K562 (cell line): Measurements from ENCODE around the gene FEN1. TPM values are rescaled to one million over a fixed set of nuclear protein-coding genes. Genes with fewer than 3 reads are reported as not detected.

Experiments
- ASH1L ChIP-seq: fragments of 450-650 bp; IDR thresholded peaks from 2 replicates; pipeline ENCODE4 v1.6.1; 2018; ENCODE audit warnings: borderline replicate concordance, mild to moderate bottlenecking, low read depth; ENCODE audit not compliant: partially characterized antibody
- ATF6 ChIP-seq: sonication (generic); formaldehyde crosslinking; IDR thresholded peaks from 2 replicates; pipeline ENCODE4 v1.4.0; 2020; ENCODE audit warnings: mild to moderate bottlenecking, missing genetic modification reagents
- CEBPB ChIP-seq: fragments of 450-650 bp; IDR thresholded peaks from 2 replicates; pipeline ENCODE4 v1.6.1; 2016; ENCODE audit warnings: missing genetic modification characterization, missing compliant biosample characterization
- GMEB1 ChIP-seq: fragments of 250-450 bp; sonication (Bioruptor Pico); IDR thresholded peaks from 2 replicates; pipeline ENCODE4 v1.4.0; 2020; ENCODE audit warnings: mild to moderate bottlenecking
- KDM5B ChIP-seq: fragments of 200-600 bp; sonication (generic); IDR thresholded peaks from 2 replicates; pipeline ENCODE4 v1.6.1; 2012; ENCODE audit warnings: low read depth, mild to moderate bottlenecking, moderate library complexity, low read length, control low read depth, inconsistent platforms; ENCODE audit not compliant: insufficient replicate concordance
- KLF10 ChIP-seq: fragments of 250-450 bp; sonication (Bioruptor Pico); IDR thresholded peaks from 2 replicates; pipeline ENCODE4 v1.6.1; 2021; ENCODE audit warnings: matching md5 sums
- NCOR1 ChIP-seq: fragments of 450-650 bp; IDR thresholded peaks from 2 replicates; pipeline ENCODE4 v1.6.1; 2016; ENCODE audit warnings: mild to moderate bottlenecking, moderate library complexity
- NUFIP1 ChIP-seq: fragments of 450-650 bp; IDR thresholded peaks from 2 replicates; pipeline ENCODE4 v1.6.1; 2018; ENCODE audit not compliant: partially characterized antibody
- POU5F1 ChIP-seq: fragments of 150-350 bp; IDR thresholded peaks from 2 replicates; pipeline ENCODE4 v1.6.1; 2014; ENCODE audit warnings: borderline replicate concordance, low read length, low read depth, mild to moderate bottlenecking; ENCODE audit not compliant: partially characterized antibody
- SIRT6 ChIP-seq: IDR thresholded peaks from one replicate; pipeline ENCODE4 v1.6.1; 2012; ENCODE audit warnings: low read depth, mild to moderate bottlenecking, control low read depth, inconsistent platforms, low read length, moderate library complexity
- TCF3 ChIP-seq: sonication (generic); formaldehyde crosslinking; IDR thresholded peaks from 2 replicates; pipeline ENCODE4 v1.4.0; 2020; ENCODE audit warnings: mild to moderate bottlenecking, missing genetic modification reagents
- TRIM24 ChIP-seq, 2 experiments: fragments of 450-650 bp; IDR thresholded peaks; 2 replicates each; pipeline ENCODE4 v1.6.1; 2016
- ZC3H8 ChIP-seq: fragments of 450-650 bp; IDR thresholded peaks from 2 replicates; pipeline ENCODE4 v1.6.1; 2017
- ZNF134 ChIP-seq: fragments of 250-450 bp; sonication (Bioruptor Pico); conservative IDR thresholded peaks from 2 replicates; pipeline ENCODE4 v1.4.0; 2020
- ZNF175 ChIP-seq: fragments of 200-800 bp; sonication (Bioruptor generic); IDR thresholded peaks from 2 replicates; pipeline ENCODE4 v1.6.1; 2016; ENCODE audit warnings: low read depth, mild to moderate bottlenecking, missing genetic modification characterization, missing compliant biosample characterization
- polyA plus RNA-seq, 8 experiments: library from polyadenylated mRNA; depleted of rRNA in 4 of 8; stranded (reverse) in 5 of 8; unstranded in 3 of 8; fragments of >200 nt; fragmentation: Nextera tagmentation in 2 of 8; fragmentation: Illumina TruSeq in 1 of 8; extraction: Ambion mirVana in 2 of 8; extraction: Trizol in 1 of 8; gene quantifications; 2 replicates each; pipeline versions ENCODE4 v1.2.1 to v1.2.3, GENCODE V29; 2011 to 2014; ENCODE audit warnings: inconsistent platforms in 1 of 8, missing spikeins in 1 of 8
- total RNA-seq, 7 experiments: library from RNA; depleted of rRNA in 6 of 7; stranded (reverse); fragments of >200 nt in 6 of 7; fragmentation: Illumina TruSeq in 2 of 7; extraction: Trizol in 2 of 7; gene quantifications; 2 replicates each; pipeline versions ENCODE4 v1.2.1 to v1.2.3, GENCODE V29; 2011 to 2021; ENCODE audit warnings: low replicate concordance in 1 of 7
- TF ChIP-seq, protein P1 (sequence below): fragments of 200-800 bp; sonication (Bioruptor generic); IDR thresholded peaks from 2 replicates; pipeline ENCODE4 v1.6.1; 2017; ENCODE audit warnings: missing genetic modification characterization, missing compliant biosample characterization
- TF ChIP-seq, protein P2 (sequence below): sonication (generic); formaldehyde crosslinking; IDR thresholded peaks from 2 replicates; pipeline ENCODE4 v1.8.1; 2023; ENCODE audit warnings: mild to moderate bottlenecking, missing genetic modification reagents, moderate library complexity
- TF ChIP-seq, protein P3 (sequence below): fragments of 450-650 bp; IDR thresholded peaks from 2 replicates; pipeline ENCODE4 v1.6.1; 2016; ENCODE audit warnings: missing biosample characterization, missing genetic modification characterization
- TF ChIP-seq, protein P4 (sequence below): fragments of 250-450 bp; sonication (Bioruptor Pico); IDR thresholded peaks from 2 replicates; pipeline ENCODE4 v1.8.0; 2021; ENCODE audit warnings: moderate library complexity, mild to moderate bottlenecking, inconsistent platforms

FEN1 gene
- total and polyA plus RNA-seq, 9 of the 15 experiments (the other 6 are each of a cell fraction or from before 2014, with no cell fraction given): 58.1 to 156 (median 137) TPM

- TF ChIP-seq ASH1L (no peak), KLF10 (CRISPR knock-in tag) (0 out of 2 replicates have a peak, but pooled peaks have one; percentile 69), TRIM24 (IDR thresholded peaks at IDR 0.05) (no peak), NUFIP1 (no peak), ZC3H8 (no peak), ATF6 (CRISPR knock-in tag) (peak; percentile 72), POU5F1 (peak; percentile 70), ZNF175 (CRISPR knock-in tag) (no peak), NCOR1 (peak; percentile 47), GMEB1 (CRISPR knock-in tag) (peak; percentile 22; the same call in 1 of the 2 replicates), KDM5B (peak; percentile 80), ZNF134 (CRISPR knock-in tag) (peak; percentile 56; the same call in 1 of the 2 replicates), TCF3 (no peak), CEBPB (tag) (peak; percentile 92), SIRT6 (no peak)
- TF ChIP-seq, protein P1, sequence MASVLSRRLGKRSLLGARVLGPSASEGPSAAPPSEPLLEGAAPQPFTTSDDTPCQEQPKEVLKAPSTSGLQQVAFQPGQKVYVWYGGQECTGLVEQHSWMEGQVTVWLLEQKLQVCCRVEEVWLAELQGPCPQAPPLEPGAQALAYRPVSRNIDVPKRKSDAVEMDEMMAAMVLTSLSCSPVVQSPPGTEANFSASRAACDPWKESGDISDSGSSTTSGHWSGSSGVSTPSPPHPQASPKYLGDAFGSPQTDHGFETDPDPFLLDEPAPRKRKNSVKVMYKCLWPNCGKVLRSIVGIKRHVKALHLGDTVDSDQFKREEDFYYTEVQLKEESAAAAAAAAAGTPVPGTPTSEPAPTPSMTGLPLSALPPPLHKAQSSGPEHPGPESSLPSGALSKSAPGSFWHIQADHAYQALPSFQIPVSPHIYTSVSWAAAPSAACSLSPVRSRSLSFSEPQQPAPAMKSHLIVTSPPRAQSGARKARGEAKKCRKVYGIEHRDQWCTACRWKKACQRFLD (CRISPR knock-in tag): peak; percentile 93
- TF ChIP-seq, protein P2, sequence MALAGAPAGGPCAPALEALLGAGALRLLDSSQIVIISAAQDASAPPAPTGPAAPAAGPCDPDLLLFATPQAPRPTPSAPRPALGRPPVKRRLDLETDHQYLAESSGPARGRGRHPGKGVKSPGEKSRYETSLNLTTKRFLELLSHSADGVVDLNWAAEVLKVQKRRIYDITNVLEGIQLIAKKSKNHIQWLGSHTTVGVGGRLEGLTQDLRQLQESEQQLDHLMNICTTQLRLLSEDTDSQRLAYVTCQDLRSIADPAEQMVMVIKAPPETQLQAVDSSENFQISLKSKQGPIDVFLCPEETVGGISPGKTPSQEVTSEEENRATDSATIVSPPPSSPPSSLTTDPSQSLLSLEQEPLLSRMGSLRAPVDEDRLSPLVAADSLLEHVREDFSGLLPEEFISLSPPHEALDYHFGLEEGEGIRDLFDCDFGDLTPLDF (CRISPR knock-in tag): peak; percentile 45; the same call in 1 of the 2 replicates
- TF ChIP-seq, protein P3, sequence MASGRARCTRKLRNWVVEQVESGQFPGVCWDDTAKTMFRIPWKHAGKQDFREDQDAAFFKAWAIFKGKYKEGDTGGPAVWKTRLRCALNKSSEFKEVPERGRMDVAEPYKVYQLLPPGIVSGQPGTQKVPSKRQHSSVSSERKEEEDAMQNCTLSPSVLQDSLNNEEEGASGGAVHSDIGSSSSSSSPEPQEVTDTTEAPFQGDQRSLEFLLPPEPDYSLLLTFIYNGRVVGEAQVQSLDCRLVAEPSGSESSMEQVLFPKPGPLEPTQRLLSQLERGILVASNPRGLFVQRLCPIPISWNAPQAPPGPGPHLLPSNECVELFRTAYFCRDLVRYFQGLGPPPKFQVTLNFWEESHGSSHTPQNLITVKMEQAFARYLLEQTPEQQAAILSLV (tag): no peak
- TF ChIP-seq, protein P4, sequence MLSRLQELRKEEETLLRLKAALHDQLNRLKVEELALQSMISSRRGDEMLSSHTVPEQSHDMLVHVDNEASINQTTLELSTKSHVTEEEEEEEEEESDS (CRISPR knock-in tag): 0 out of 2 replicates have a peak, but pooled peaks have one; percentile 31
These were observed 22.5 kb downstream of the FEN1 start (continued) for GRCh38 chr11:61814958-61815789.
